Effector CD4-positive, alpha-beta T cell (primary cell): ENCODE measurements around the gene RXRA.

Experiments used
- DNase-seq: peaks from one replicate; pipeline ENCODE4 v3.0.0-alpha.2; 2020

RXRA gene

DNA sequence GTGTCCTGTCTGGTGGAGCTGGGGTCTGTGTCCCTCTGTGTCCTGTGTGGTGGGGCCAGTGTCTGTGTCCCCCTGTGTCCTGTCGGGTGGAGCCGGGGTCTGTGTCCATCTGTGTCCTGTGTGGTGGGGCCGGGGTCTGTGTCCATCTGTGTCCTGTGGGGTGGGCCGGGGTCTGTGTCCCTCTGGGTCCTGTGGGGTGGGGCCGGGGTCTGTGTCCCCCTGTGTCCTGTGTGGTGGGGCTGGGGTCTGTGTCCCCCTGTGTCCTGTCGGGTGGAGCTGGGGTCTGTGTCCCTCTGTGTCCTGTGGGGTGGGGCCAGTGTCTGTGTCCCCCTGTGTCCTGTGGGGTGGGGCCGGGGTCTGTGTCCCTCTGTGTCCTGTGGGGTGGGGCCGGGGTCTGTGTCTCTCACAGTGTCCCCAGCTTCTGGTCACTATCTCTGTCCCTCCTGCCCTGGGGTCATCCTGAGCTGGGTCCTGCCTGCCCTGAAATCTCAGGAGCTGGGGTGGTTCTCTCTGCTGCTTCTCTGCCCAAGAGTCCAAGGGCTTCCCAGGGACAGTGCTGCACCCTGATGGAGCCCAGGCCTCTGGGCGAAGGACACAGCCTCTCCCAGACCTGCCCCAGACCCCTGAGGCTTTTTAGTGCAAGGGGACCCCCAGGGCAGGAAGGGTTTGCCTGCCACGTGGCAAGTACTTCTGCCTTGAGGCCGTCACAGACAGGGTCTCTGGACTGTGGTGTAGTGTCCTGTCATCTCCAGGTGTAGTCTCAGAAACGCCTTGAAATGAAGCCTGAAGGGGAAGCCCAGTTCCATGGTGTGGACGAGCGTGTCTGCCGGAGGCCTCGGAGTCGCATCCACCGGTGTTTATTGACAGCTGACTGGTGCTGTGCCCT is 131.3 kb downstream of the RXRA start:
- no peak for DNase-seq

- DNase-seq = no peak
Measured at GRCh38 chr9:134458207-134459108, 132.2 kb downstream of the RXRA start.

- DNase-seq = no peak
Measured at GRCh38 chr9:134459164-134459563, 132.9 kb downstream of the RXRA start.

DNA sequence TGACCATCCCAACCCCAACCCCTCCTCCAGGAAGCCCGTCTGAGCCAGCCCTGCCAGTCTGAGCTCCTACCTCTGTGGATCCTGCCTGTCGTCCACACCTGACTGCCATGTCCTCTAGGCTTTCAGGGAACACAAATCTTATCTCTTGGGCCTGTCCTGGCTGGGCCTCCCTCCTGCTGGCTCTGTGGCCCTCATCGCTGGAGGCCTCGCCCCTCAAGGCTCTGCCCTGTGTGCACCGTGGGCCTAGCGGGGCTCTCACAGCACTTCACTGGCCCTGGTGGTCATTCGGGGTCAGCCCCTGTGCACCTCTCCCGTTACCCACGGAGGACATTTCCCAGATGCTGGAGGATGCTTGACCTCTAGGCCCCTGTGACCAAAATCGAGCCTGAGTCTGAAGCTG is 133.3 kb downstream of the RXRA start:
- no peak for DNase-seq

- DNase-seq = no peak
Measured at GRCh38 chr9:134460206-134460605, 134.0 kb downstream of the RXRA start.

DNA sequence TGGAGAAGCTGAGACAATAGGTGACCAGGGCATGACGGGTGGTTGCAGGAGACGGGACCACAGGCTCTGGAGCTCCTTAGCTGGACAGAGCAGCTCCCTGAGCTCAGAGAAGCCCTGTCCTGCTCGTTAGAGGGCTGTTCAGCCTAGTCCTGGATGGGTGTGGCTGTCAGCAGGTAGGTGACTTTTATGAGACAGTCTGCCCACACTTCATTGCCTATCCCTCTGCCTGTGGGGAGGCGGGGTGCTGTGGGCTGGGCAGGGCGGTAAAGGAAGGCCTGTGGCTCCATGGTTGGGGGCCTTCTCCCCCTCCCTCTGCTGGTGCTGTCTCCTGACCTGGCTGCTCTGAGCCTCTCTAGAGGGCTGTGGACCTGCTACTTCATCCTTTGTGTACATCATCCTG is 134.6 kb downstream of the RXRA start:
- DNase-seq = no peak

DNA sequence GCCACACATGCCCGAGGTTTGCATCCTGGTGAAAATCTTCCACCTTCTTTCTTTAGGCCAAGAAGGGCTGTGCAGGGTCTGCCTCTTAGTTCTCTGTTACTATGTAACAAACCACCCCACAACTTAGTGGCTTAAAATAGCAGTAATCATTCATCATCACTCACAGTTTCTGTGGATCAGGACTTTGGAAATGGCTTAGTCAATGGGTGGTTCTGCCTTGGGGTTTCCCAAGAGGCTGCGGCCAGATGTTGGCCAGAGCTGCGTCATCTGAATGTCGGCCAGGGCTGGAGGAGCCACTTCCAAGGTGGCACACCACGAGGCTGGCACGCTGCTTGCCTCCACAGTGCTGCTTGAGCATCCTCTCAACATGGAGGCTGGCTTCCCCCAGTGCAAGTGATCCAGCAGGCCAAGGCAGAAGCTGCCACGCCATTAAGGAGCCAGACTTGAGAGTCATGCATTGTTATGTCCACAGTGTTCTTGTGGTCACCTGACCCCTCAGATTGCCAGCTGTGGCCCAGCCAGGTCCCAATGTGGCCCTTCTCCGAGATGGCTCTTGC is 135.2 kb downstream of the RXRA start:
- no peak for DNase-seq

GRCh38 chr9:134462318-134462717 is 136.1 kb downstream of the RXRA start:
- no peak for DNase-seq

- DNase-seq = no peak
Measured at GRCh38 chr9:134463280-134463679, 137.0 kb downstream of the RXRA start.

- no peak for DNase-seq
Measured at GRCh38 chr9:134466869-134467616, 140.8 kb downstream of the RXRA start.

- no peak for DNase-seq
Measured at GRCh38 chr9:134468358-134468757, 142.1 kb downstream of the RXRA start.

GRCh38 chr9:134469041-134469875 is 143.0 kb downstream of the RXRA start:
- no peak for DNase-seq

- DNase-seq = no peak
Measured at GRCh38 chr9:134472256-134472655, 146.0 kb downstream of the RXRA start.

DNA sequence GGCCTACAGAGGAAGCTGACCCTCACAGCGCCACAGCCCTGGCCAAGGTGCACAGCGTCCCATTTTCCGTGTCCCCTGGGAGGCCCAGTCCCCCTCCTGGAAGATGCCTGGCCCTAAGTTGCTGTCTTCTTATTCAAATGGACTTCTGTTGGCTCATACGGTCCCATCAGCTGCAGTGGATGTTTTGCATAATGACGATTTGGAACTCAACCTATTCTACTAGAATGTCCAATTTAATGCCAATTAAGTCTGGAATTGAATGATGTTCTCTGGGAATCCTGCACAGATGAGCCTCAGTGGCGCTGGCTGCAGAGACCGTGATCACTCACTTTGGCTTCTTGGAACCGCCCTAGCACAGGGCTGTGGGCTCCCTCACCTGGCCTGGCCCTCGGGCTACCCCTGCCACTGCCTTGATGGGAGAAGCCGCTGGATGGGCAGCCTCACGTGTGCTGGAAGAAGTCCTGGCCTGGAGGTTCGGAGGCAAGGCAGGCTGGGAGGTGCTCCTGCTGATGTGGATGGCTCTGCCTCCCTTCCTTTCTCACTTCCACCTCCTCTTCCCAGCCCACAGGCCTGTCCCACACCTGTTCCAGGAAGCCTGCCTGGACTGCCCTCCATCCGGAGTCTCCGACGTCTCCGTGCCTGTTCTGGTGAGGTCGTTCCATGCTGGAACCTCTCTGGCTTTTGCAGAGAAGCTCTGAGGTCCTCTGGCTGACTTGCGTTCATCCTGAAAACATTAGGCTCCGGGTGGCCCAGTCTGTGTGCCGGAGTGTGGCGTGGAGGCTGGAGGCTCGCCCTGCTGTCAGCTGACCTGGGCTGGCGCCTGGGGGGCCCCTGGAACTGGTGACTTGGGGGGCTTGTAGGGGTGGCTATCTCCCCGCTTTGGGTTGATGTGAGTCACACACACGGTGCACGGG is 147.1 kb downstream of the RXRA start:
- DNase-seq = no peak

GRCh38 chr9:134474055-134474370 is 147.8 kb downstream of the RXRA start:
- no peak for DNase-seq

DNA sequence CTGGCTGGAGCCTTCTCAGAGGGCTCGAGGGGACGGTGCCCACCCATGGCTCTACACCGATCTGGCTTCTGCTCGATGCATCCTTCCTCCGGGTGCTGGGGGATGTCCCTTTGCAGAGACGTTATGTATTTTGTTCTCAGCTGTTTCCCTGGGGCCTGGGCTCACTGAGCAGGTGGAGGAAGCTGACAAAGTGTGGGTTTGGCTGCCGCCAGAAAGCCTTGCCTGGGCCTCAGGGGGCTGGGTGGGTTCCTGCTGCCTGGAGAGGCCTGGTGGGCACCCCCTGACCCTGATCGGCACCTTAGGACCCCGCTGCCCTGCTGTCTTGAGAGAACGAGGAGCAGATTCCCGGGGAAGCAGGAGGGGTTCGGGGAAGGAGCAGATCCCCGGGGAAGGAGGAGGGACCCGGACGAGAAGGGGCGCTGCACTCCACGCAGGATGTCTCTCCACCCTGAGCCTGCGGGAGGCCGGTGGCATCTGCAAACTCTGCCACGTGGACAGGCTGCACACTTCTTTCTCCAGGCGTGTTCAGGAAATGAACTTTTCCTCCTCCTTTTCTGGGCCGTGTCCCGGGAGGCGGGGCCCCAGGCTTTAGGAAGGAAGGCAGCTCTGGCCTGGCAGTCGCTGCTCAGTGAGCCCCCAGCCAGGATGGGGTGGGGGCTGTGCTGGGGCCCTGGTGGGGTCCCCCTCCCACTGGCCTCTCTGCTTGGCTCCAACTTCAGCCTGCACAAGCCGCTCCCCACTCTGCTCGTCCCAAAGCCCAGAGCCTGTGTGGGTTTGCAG is 148.9 kb downstream of the RXRA start:
- no peak for DNase-seq

DNA sequence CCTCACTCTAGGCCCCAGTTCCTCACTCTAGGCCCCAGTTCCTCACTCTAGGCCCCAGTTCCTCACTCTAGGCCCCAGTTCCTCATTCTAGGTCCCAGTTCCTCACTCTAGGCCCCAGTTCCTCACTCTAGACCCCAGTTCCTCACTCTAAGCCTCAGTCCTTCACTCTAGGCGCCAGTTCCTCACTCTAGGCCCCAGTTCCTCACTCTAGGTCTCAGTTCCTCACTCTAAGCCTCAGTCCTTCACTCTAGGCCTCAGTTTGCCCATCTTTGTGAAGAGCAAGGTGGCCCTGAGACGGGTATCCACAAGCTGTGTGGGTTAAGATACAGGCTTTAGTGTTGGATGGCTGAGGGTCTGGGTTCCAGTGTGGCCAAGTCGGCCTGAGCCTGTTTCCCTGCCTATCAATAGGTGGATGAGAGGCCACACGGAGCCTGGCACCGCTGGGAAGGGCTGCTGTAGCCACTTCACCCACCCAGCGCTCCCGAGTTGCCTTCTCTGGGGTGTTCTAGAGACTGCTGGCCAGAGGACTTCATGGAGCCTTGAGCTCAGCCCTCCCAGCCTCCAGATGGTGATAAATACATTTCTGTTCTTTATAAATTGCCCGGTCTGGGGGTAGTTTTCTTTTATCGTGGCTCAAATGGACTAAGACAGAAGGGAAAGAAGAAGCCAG is 150.2 kb downstream of the RXRA start:
- DNase-seq = no peak

DNA sequence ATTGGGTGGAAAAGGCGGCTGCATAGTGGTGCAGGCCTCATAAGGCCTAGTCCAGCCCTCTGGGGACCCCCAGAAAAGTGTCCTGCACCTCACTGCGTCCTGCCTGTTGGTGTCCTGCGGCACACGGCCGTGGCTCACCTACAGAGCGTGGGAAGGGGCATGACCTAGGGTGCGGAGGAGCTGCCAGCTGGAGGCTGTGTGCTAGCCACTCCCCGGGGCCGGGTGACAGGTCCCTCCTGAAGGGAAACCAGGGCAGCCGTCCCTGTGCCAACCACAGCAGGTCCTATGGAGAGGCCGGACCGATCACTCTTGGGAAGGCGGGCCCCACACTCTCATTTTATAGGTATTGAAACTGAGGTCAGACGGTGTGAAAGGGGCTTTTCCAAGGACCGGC is 150.7 kb downstream of the RXRA start:
- DNase-seq = no peak

- DNase-seq = no peak
Measured at GRCh38 chr9:134477342-134477925, 151.2 kb downstream of the RXRA start.
